ENCODE measurements around the gene MACROD1.

DNA sequence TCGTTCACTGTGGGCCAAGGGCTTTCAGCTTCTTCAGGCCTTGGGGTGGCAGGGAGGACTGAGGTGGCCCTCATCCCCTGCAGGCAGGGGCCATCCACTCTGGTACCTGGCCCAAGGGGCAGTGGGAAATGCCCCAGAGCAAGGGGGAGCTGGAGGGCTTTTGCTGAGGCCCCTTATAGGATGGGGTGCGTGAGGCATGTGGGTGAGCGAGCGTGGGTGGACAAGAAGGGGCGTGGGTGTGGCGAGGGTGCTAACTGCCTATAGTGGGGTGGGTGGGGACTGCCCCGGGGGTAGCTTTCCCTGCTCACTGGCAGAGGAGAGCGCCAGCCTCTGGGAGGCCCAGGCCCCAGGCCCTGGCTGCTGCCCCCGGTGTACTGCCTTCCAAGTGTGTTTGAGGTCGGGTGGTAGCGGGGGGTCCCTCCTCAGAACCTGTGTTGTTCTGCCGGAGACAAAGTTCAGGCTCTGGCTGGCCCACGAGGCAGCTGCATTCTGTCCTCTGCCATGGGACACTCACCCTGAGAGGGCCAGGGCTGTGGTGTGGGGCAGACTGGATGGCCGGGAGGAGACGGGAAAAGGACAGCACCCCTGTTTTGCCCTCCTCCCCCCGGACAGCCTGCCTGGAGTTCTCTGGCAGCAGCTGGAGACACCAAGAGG, 126.8 kb downstream of the MACROD1 start:
- TF ChIP-seq POLR2A (IDR thresholded peaks at IDR 0.05; ENCODE audit: low read length), result no peak
- TF ChIP-seq GATA1 (IDR thresholded peaks at IDR 0.05; ENCODE audit: low read depth, low read length), result no peak

Measured in erythroblast (primary cell).